WI38 (cell line): ENCODE data around the gene MTHFD2.

Source experiments
- H3K4me3 ChIP-seq: 2 replicates; pipeline ENCODE4 v1.5.1; 2011; ENCODE audit warnings: low read depth, mild to moderate bottlenecking, control low read depth, low read length
- TF ChIP-seq, protein P1 (sequence below): IDR thresholded peaks from 2 replicates; pipeline ENCODE4 v1.5.1; 2012; ENCODE audit warnings: low read depth, mild to moderate bottlenecking, control low read depth, low read length

MTHFD2 gene

GRCh38 chr2:74198023-74198460 is 373 bp upstream of the MTHFD2 start:
- TF ChIP-seq, protein P1, sequence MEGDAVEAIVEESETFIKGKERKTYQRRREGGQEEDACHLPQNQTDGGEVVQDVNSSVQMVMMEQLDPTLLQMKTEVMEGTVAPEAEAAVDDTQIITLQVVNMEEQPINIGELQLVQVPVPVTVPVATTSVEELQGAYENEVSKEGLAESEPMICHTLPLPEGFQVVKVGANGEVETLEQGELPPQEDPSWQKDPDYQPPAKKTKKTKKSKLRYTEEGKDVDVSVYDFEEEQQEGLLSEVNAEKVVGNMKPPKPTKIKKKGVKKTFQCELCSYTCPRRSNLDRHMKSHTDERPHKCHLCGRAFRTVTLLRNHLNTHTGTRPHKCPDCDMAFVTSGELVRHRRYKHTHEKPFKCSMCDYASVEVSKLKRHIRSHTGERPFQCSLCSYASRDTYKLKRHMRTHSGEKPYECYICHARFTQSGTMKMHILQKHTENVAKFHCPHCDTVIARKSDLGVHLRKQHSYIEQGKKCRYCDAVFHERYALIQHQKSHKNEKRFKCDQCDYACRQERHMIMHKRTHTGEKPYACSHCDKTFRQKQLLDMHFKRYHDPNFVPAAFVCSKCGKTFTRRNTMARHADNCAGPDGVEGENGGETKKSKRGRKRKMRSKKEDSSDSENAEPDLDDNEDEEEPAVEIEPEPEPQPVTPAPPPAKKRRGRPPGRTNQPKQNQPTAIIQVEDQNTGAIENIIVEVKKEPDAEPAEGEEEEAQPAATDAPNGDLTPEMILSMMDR, result no peak
- peak overlapping the region; percentile 88 for H3K4me3 ChIP-seq

DNA sequence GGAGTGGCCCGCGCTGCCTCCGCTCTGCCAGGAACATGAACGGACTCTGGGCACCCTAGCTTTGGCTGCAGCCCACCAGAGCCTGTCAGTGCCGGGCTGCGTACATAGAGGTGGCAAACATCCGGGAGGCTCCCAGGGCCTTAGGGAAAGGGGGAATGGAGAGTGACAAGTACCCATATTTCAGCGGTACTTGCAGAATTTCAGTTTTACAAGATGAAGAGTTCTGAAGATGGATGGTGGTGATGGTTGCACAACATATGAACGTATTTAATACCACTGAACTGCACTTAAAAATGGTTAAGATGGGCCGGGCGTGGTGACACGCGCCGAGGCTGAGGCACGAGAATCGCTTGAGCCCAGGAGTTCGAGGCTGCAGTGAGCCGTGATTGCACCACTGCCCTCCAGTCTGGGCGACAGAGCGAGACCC is 873 bp downstream of the MTHFD2 start:
- peak overlapping the region; percentile 88 for H3K4me3 ChIP-seq
- TF ChIP-seq, protein P1, result no peak

- peak overlapping the region; percentile 88 for H3K4me3 ChIP-seq
- TF ChIP-seq, protein P1, result no peak
Measured at GRCh38 chr2:74199871-74200305, 1.5 kb downstream of the MTHFD2 start.

- TF ChIP-seq, protein P1, result no peak
- H3K4me3 ChIP-seq, result no peak overlapping the region
Measured at GRCh38 chr2:74201196-74201595, 2.8 kb downstream of the MTHFD2 start.

DNA sequence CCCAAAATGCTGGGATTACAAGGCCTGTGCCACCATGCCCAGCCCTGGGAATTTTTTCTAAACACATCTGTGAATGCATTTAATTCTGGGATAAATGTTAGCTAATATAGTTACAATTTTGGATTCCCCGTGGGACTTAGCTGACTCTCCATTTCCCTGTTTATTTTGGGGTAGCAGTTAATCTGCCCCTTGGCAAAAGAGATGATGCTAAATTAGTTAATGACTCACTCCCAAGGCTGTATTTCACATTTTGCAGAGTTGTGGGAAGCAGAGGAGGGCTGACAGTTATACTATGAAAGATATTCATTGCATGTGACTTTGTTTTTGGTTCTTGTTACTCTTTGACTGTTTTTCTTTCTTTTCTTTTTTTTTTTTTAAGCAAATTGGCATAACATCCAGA is 3.2 kb downstream of the MTHFD2 start:
- TF ChIP-seq, protein P1, result no peak
- H3K4me3 ChIP-seq, result no peak overlapping the region

DNA sequence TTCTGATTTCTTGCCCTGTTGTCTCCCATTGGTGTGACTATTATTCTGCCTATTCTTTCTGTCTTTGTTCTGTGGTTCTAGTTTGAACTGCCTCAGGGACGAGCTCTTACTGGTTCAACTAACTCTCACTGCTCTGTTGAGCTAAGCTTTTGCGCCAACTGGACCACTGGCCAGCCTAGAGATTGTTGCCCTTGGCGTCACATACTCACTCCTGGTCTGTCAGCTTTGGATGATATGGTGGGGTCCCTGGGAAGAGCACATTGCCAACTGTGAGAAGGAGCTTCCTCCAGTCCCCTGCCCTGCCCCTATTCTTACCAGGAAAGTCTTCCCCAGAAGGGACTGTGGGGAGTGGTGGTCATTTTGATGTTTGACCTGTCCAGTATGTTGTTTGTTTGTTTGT is 6.0 kb downstream of the MTHFD2 start:
- no peak overlapping the region for H3K4me3 ChIP-seq
- TF ChIP-seq, protein P1, result no peak

DNA sequence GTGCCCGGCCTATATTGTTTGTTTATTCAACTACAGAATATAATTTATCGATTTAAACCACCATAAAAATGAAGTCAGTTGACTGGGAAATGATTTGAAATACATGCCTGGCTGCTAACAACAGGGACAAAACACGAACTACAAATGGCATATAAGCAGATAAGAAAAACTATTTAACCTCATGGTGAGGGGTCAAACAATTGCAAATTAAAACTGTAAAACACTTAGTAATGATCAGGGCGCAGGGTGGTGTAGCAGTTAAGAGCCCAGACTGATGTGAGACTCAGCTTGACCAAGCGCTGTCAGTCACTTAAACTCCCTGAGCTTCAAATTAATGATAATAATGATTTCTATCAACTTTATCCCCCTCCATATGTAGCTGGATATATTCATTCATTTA is 6.7 kb downstream of the MTHFD2 start:
- H3K4me3 ChIP-seq, result no peak overlapping the region
- TF ChIP-seq, protein P1, result no peak
